IPS-15b (cell line): ENCODE data around the gene CARD6.
A peak's percentile ranks its signal among the peaks of the same experiment; 100 is the strongest.
"Not testable (repeated sequence)": the region's sequence is repeated elsewhere in the genome, so short reads cannot be mapped to it uniquely, and the experiment has no call there.

ENCODE experiments used
- H3K27me3 ChIP-seq: one replicate; pipeline ENCODE4 v1.6.1; 2013; ENCODE audit warnings: low read length; ENCODE audit not compliant: control insufficient read depth, insufficient read depth
- H3K36me3 ChIP-seq: one replicate; pipeline ENCODE4 v1.6.1; 2013; ENCODE audit warnings: low read length; ENCODE audit not compliant: control insufficient read depth, insufficient read depth
- H3K4me1 ChIP-seq: one replicate; pipeline ENCODE4 v1.6.1; 2013; ENCODE audit warnings: mild to moderate bottlenecking, low read length; ENCODE audit not compliant: control insufficient read depth, insufficient read depth
- H3K4me3 ChIP-seq: one replicate; pipeline ENCODE4 v1.5.1; 2013; ENCODE audit warnings: low read depth, low read length
- H3K9ac ChIP-seq: one replicate; pipeline ENCODE4 v1.6.1; 2013; ENCODE audit warnings: low read depth, mild to moderate bottlenecking, low read length
- H3K9me3 ChIP-seq: one replicate; pipeline ENCODE4 v1.6.1; 2013; ENCODE audit warnings: mild to moderate bottlenecking, low read length; ENCODE audit not compliant: control insufficient read depth, insufficient read depth

The CARD6 gene

GRCh38 chr5:40895440-40896425 is 54.6 kb downstream of the CARD6 start:
- H3K27me3 ChIP-seq, H3K9me3 ChIP-seq, H3K4me1 ChIP-seq, H3K36me3 ChIP-seq: not testable (repeated sequence)
- peak overlapping the region; percentile 47 for H3K9ac ChIP-seq
- H3K4me3 ChIP-seq = peak overlapping the region; percentile 39

- Histone ChIP-seq H3K27me3 (no peaks in the 10 kb centered on the region), H3K9ac (no peak overlapping the region), H3K4me3 (no peak overlapping the region), H3K9me3 (no peaks in the 10 kb centered on the region), H3K4me1 (no peaks in the 10 kb centered on the region), H3K36me3 (no peaks in the 10 kb centered on the region)
These were observed 63.2 kb downstream of the CARD6 start for GRCh38 chr5:40904205-40904993.

- no peaks in the 10 kb centered on the region for H3K27me3 ChIP-seq
- no peaks in the 10 kb centered on the region for H3K4me1 ChIP-seq
- no peaks in the 10 kb centered on the region for H3K9me3 ChIP-seq
- no peak overlapping the region for H3K9ac ChIP-seq
- H3K4me3 ChIP-seq = no peak overlapping the region
- no peaks in the 10 kb centered on the region for H3K36me3 ChIP-seq
These were observed 63.8 kb downstream of the CARD6 start for GRCh38 chr5:40904994-40905306.

GRCh38 chr5:40906351-40906751 is 65.2 kb downstream of the CARD6 start:
- no peaks in the 10 kb centered on the region for H3K9me3 ChIP-seq
- no peaks in the 10 kb centered on the region for H3K4me1 ChIP-seq
- no peak overlapping the region for H3K4me3 ChIP-seq
- no peaks in the 10 kb centered on the region for H3K36me3 ChIP-seq
- H3K27me3 ChIP-seq = no peaks in the 10 kb centered on the region
- H3K9ac ChIP-seq = no peak overlapping the region

GRCh38 chr5:40909264-40909663 is 68.1 kb downstream of the CARD6 start, which contains the start of gene C7:
Gene C7, plus strand, starts transcription at chr5:40909497. Its CDS starts 114 bp downstream, at chr5:40909611.
- no peak within 1 kb of the TSS for H3K9ac ChIP-seq
- H3K9me3 ChIP-seq = no peaks in the 10 kb centered on the region
- no peaks in the 10 kb centered on the region for H3K36me3 ChIP-seq
- no peaks in the 10 kb centered on the region for H3K4me1 ChIP-seq
- no peaks in the 10 kb centered on the region for H3K27me3 ChIP-seq
- H3K4me3 ChIP-seq = no peak within 1 kb of the TSS

- H3K9ac ChIP-seq = no peak overlapping the region
- H3K27me3 ChIP-seq = no peaks in the 10 kb centered on the region
- no peaks in the 10 kb centered on the region for H3K9me3 ChIP-seq
- no peak overlapping the region for H3K4me3 ChIP-seq
- no peaks in the 10 kb centered on the region for H3K36me3 ChIP-seq
- no peaks in the 10 kb centered on the region for H3K4me1 ChIP-seq
These were observed 68.6 kb downstream of the CARD6 start for GRCh38 chr5:40909723-40910122.
